HepG2 (cell line): ENCODE data around the gene AP2A2. TPM values are rescaled to one million over a fixed set of nuclear protein-coding genes. Genes with fewer than 3 reads are reported as not detected.

ENCODE experiments used
- ATAC-seq: fragments of 200-7000 bp; cut with Tn5 transposase; 3 replicates; pipeline ENCODE4 v1.9.1; 2020; ENCODE audit warnings: mild to moderate bottlenecking, moderate library complexity
- BruUV-seq: library from RNA; stranded (reverse); fragments of 400-500 nt; replicated peaks from 2 replicates; lab custom pipeline; 2021; lab: Mats Ljungman, UMichigan
- CTCF ChIA-PET: fragments of 300-600 bp; formaldehyde crosslinking; extraction: SDS; loops from one replicate; lab custom pipeline; 2021; ENCODE audit warnings: low total read pairs, inconsistent platforms, low intra/inter-chr PET ratio; lab: Yijun Ruan, JAX
- POLR2A ChIA-PET: fragments of 350-600 bp; sonication (Branson Sonifier 250); formaldehyde crosslinking; loops from one replicate; lab custom pipeline; 2020; ENCODE audit warnings: antibody characterized with exemption, inconsistent platforms; lab: Yijun Ruan, JAX
- DNase-seq: peaks from one replicate; pipeline ENCODE4 v3.0.0-alpha.2; 2015; ENCODE audit warnings: low spot score
- FAIRE-seq: peaks from 3 replicates; lab custom pipeline; 2011; peaks lifted over from hg19 to GRCh38; lab: Jason Lieb, UNC
- H2AFZ ChIP-seq: one replicate; pipeline ENCODE4 v1.6.1; 2011; ENCODE audit warnings: low read length, inconsistent platforms
- H3K27ac ChIP-seq: fragments of 300-600 bp; 3 replicates; pipeline ENCODE4 v1.8.0; 2011; ENCODE audit warnings: mixed run types, mild to moderate bottlenecking, mixed read lengths, low read length, inconsistent platforms; ENCODE audit not compliant: insufficient read depth; ENCODE audit errors: extremely low read length
- H3K27me3 ChIP-seq, 2 experiments: fragments of 200-600 bp in 1 of 2; 2 replicates in 1 of 2; 3 replicates in 1 of 2; pipeline versions ENCODE4 v1.6.0 to v1.8.0; 2011; ENCODE audit warnings: low read length in 2 of 2, mild to moderate bottlenecking in 2 of 2, moderate library complexity in 2 of 2, inconsistent platforms in 1 of 2; ENCODE audit not compliant: insufficient read depth in 2 of 2, control insufficient read depth in 1 of 2
- H3K36me3 ChIP-seq, 2 experiments: fragments of 200-600 bp in 1 of 2; replicated peaks in 1 of 2; 2 replicates in 1 of 2; 3 replicates in 1 of 2; pipeline versions ENCODE4 v1.5.1 to v1.8.0; 2011; ENCODE audit warnings: low read length in 2 of 2, inconsistent platforms in 1 of 2; ENCODE audit not compliant: insufficient read depth in 2 of 2, control insufficient read depth in 1 of 2
- H3K4me1 ChIP-seq: 2 replicates; pipeline ENCODE4 v1.5.1; 2012; ENCODE audit warnings: low read length, inconsistent platforms; ENCODE audit not compliant: insufficient read depth
- H3K4me2 ChIP-seq: 2 replicates; pipeline ENCODE4 v1.6.0; 2011; ENCODE audit warnings: low read depth, low read length, inconsistent platforms
- H3K4me3 ChIP-seq, 3 experiments: fragments of 200-600 bp in 1 of 3; sonication (generic), shearing (Covaris generic) in 1 of 3; replicated peaks in 1 of 3; 2 replicates each; pipeline ENCODE4 v1.5.1; 2011 to 2016; ENCODE audit warnings: low read length in 3 of 3, inconsistent platforms in 2 of 3, low read depth in 2 of 3, mild to moderate bottlenecking in 2 of 3, control low read depth in 1 of 3, mixed read lengths in 1 of 3; ENCODE audit not compliant: insufficient read depth in 1 of 3
- H3K79me2 ChIP-seq: one replicate; pipeline ENCODE4 v1.6.1; 2011; ENCODE audit warnings: low read length, inconsistent platforms; ENCODE audit not compliant: insufficient read depth
- H3K9ac ChIP-seq: 2 replicates; pipeline ENCODE4 v1.6.0; 2011; ENCODE audit warnings: mild to moderate bottlenecking, low read depth, low read length, inconsistent platforms; ENCODE audit not compliant: insufficient read depth
- H3K9me3 ChIP-seq: 2 replicates; pipeline ENCODE4 v1.5.1; 2012; ENCODE audit warnings: mild to moderate bottlenecking, low read length
- H4K20me1 ChIP-seq: 2 replicates; pipeline ENCODE4 v1.6.0; 2011; ENCODE audit warnings: inconsistent platforms, mild to moderate bottlenecking, low read length, moderate library complexity; ENCODE audit not compliant: insufficient read depth
- STAG1 ChIP-seq: sonication (generic); formaldehyde crosslinking; IDR thresholded peaks from 2 replicates; pipeline ENCODE4 v1.4.0; 2020; ENCODE audit warnings: missing genetic modification reagents
- ZNF292 ChIP-seq: sonication (generic); formaldehyde crosslinking; IDR thresholded peaks from 2 replicates; pipeline ENCODE4 v1.8.1; 2022; ENCODE audit warnings: mild to moderate bottlenecking, low read depth, missing genetic modification reagents, borderline replicate concordance
- ZNF333 ChIP-seq: sonication (generic); formaldehyde crosslinking; IDR thresholded peaks from 2 replicates; pipeline ENCODE4 v1.4.0; 2020; ENCODE audit warnings: mild to moderate bottlenecking, missing genetic modification reagents, borderline replicate concordance
- ZNF615 ChIP-seq: sonication (generic); formaldehyde crosslinking; IDR thresholded peaks from 2 replicates; pipeline ENCODE4 v1.5.0; 2020; ENCODE audit warnings: mild to moderate bottlenecking, missing genetic modification reagents, borderline replicate concordance
- ZSCAN12 ChIP-seq: sonication (generic); formaldehyde crosslinking; IDR thresholded peaks from 2 replicates; pipeline ENCODE4 v1.9.0; 2021; ENCODE audit warnings: mild to moderate bottlenecking, missing genetic modification reagents
- WGBS: methylation state at CpG from one replicate; pipeline ENCODE4 v1.1.6; 2017; ENCODE audit warnings: low lambda C conversion rate; 5-methylcytosine and 5-hydroxymethylcytosine counted together
- in situ Hi-C: cut with HindIII; loops from 2 replicates; pipeline ENCODE4 v1.10.0; 2017; ENCODE audit warnings: low pct_unique_long_range_greater_than_20kb; ENCODE audit not compliant: extremely low pct_ligation_motif_present
- intact Hi-C: fragments of 100-400 bp; cut with micrococcal nuclease; formaldehyde crosslinking; loops from one replicate; pipeline ENCODE4 v1.10.0; 2022; ENCODE audit not compliant: unreplicated experiment
- polyA plus RNA-seq, 8 experiments: library from polyadenylated mRNA; depleted of rRNA in 3 of 8; stranded (reverse) in 7 of 8; unstranded in 1 of 8; fragments of >200 nt; fragmentation: Illumina TruSeq in 4 of 8; extraction: Trizol in 4 of 8; gene quantifications; 2 replicates each; pipeline versions ENCODE4 v1.2.1 to v1.2.3, GENCODE V29; 2011 to 2016; ENCODE audit warnings: low read depth in 4 of 8, missing spikeins in 1 of 8, mixed read lengths in 1 of 8; ENCODE audit not compliant: insufficient read depth in 1 of 8
- total RNA-seq, 5 experiments: library from RNA; depleted of rRNA; stranded (reverse); fragments of >200 nt; fragmentation: Illumina TruSeq; extraction: Trizol; gene quantifications; 2 replicates each; pipeline ENCODE4 v1.2.3, GENCODE V29; 2016; ENCODE audit warnings: low read depth in 1 of 5
- TF ChIP-seq, protein P1 (sequence below): sonication (generic); formaldehyde crosslinking; IDR thresholded peaks from 2 replicates; pipeline ENCODE4 v1.5.0; 2020; ENCODE audit warnings: mild to moderate bottlenecking, missing genetic modification reagents, moderate library complexity
- TF ChIP-seq, protein P2 (sequence below): sonication (generic); formaldehyde crosslinking; conservative IDR thresholded peaks from 2 replicates; pipeline ENCODE4 v1.4.0; 2020; ENCODE audit warnings: missing genetic modification reagents
- TF ChIP-seq, protein P3 (sequence below): sonication (generic); formaldehyde crosslinking; IDR thresholded peaks from 2 replicates; pipeline ENCODE4 v1.8.1; 2022; ENCODE audit warnings: mild to moderate bottlenecking, missing genetic modification reagents
- TF ChIP-seq, protein P4 (sequence below): sonication (generic); formaldehyde crosslinking; IDR thresholded peaks from 2 replicates; pipeline ENCODE4 v1.9.0; 2022; ENCODE audit warnings: missing genetic modification reagents, mild to moderate bottlenecking, borderline replicate concordance

AP2A2 gene
- total and polyA plus RNA-seq, 2 of the 13 experiments (the other 11 are each of a cell fraction or from before 2014, with no cell fraction given) = 25.7 to 75.7 TPM

DNA sequence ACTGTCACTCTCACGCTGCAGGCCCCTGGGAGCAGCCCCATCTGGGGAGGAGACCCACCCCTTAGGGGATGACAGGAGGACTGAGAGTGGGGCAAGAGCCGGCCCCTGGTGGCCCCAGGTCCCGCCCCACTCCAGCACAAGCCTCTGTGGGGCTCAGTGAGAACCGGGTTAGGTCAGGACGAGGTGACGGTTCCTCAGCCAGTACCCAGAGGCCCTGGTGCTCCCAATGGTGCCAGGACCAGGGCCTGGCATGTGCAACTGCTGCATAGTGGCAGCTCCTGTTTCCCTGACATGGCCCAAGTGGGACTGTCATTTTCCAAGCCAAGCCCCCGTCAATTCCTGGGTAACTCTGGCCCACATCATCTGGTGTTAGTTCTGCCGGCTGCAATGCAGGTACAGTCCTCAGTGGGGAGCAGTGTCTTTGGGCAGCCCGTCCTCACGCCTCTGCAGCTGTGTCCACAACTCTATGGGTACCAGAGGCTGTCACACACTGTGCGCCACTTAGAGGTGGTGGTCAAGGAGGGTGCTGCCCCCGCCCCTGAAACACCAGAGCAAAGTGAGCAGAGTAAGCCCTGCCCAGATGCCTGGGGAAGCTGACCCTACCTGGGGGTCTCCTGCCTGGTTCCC, 31.0 kb upstream of the AP2A2 start:
- Histone ChIP-seq H3K27me3 (no peaks in the 10 kb centered on the region), H3K27ac (no peak overlapping the region), H3K9me3 (no peaks in the 10 kb centered on the region), H3K36me3 (peaks cover 6 to 14% of the 10 kb centered on the region in 2 experiments; a peak in 4 of 5 replicates), H3K4me3 (no peak overlapping the region), H3K79me2 (no peaks in the 10 kb centered on the region), H4K20me1 (no peaks in the 10 kb centered on the region), H3K4me2 (no peak overlapping the region), H2AFZ (no peak overlapping the region), H3K4me1 (no peaks in the 10 kb centered on the region), H3K9ac (no peak overlapping the region)
- 96% methylated on average over 8 of the region's 12 CpGs for WGBS
- POLR2A ChIA-PET = interaction anchor here (1.0 kb wide), 1 partner anchor 16 kb away, joined by 4 read pairs; the partner anchor contains the start of gene CHID1
- intact Hi-C loops = no loop called here
- in situ Hi-C loops = no loop called here
- peak; percentile 24 for ATAC-seq
- DNase-seq = no peak
- BruUV-seq = no TSS peak
- TF ChIP-seq, protein P1, sequence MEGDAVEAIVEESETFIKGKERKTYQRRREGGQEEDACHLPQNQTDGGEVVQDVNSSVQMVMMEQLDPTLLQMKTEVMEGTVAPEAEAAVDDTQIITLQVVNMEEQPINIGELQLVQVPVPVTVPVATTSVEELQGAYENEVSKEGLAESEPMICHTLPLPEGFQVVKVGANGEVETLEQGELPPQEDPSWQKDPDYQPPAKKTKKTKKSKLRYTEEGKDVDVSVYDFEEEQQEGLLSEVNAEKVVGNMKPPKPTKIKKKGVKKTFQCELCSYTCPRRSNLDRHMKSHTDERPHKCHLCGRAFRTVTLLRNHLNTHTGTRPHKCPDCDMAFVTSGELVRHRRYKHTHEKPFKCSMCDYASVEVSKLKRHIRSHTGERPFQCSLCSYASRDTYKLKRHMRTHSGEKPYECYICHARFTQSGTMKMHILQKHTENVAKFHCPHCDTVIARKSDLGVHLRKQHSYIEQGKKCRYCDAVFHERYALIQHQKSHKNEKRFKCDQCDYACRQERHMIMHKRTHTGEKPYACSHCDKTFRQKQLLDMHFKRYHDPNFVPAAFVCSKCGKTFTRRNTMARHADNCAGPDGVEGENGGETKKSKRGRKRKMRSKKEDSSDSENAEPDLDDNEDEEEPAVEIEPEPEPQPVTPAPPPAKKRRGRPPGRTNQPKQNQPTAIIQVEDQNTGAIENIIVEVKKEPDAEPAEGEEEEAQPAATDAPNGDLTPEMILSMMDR (CRISPR knock-in tag) = peak; percentile 18; the same call in 1 of the 2 replicates
- TF ChIP-seq ZNF333 (CRISPR knock-in tag) (no peak), ZNF292 (no peak), STAG1 (CRISPR knock-in tag) (peak; percentile 25; the same call in 1 of the 2 replicates), ZSCAN12 (CRISPR knock-in tag) (no peak), ZNF615 (CRISPR knock-in tag) (no peak)
- TF ChIP-seq, protein P2, sequence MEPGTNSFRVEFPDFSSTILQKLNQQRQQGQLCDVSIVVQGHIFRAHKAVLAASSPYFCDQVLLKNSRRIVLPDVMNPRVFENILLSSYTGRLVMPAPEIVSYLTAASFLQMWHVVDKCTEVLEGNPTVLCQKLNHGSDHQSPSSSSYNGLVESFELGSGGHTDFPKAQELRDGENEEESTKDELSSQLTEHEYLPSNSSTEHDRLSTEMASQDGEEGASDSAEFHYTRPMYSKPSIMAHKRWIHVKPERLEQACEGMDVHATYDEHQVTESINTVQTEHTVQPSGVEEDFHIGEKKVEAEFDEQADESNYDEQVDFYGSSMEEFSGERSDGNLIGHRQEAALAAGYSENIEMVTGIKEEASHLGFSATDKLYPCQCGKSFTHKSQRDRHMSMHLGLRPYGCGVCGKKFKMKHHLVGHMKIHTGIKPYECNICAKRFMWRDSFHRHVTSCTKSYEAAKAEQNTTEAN (CRISPR knock-in tag) = no peak
- TF ChIP-seq, protein P3, sequence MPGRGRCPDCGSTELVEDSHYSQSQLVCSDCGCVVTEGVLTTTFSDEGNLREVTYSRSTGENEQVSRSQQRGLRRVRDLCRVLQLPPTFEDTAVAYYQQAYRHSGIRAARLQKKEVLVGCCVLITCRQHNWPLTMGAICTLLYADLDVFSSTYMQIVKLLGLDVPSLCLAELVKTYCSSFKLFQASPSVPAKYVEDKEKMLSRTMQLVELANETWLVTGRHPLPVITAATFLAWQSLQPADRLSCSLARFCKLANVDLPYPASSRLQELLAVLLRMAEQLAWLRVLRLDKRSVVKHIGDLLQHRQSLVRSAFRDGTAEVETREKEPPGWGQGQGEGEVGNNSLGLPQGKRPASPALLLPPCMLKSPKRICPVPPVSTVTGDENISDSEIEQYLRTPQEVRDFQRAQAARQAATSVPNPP (CRISPR knock-in tag) = no peak
- TF ChIP-seq, protein P4, sequence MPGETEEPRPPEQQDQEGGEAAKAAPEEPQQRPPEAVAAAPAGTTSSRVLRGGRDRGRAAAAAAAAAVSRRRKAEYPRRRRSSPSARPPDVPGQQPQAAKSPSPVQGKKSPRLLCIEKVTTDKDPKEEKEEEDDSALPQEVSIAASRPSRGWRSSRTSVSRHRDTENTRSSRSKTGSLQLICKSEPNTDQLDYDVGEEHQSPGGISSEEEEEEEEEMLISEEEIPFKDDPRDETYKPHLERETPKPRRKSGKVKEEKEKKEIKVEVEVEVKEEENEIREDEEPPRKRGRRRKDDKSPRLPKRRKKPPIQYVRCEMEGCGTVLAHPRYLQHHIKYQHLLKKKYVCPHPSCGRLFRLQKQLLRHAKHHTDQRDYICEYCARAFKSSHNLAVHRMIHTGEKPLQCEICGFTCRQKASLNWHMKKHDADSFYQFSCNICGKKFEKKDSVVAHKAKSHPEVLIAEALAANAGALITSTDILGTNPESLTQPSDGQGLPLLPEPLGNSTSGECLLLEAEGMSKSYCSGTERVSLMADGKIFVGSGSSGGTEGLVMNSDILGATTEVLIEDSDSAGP (CRISPR knock-in tag) = 0 out of 2 replicates have a peak, but pooled peaks have one; percentile 20
- CTCF ChIA-PET = no interaction called here
- FAIRE-seq = no peak
